ENCODE measurements around the gene TMEM214. TPM values are rescaled to one million over a fixed set of nuclear protein-coding genes. Genes with fewer than 3 reads are reported as not detected.
A peak's percentile ranks its signal among the peaks of the same experiment; 100 is the strongest.

TMEM214 gene
- 83.9 and 96.1 TPM in 2 replicates for total RNA-seq (ENCODE audit: low replicate concordance)
- long read RNA-seq, result 0 reads

DNA sequence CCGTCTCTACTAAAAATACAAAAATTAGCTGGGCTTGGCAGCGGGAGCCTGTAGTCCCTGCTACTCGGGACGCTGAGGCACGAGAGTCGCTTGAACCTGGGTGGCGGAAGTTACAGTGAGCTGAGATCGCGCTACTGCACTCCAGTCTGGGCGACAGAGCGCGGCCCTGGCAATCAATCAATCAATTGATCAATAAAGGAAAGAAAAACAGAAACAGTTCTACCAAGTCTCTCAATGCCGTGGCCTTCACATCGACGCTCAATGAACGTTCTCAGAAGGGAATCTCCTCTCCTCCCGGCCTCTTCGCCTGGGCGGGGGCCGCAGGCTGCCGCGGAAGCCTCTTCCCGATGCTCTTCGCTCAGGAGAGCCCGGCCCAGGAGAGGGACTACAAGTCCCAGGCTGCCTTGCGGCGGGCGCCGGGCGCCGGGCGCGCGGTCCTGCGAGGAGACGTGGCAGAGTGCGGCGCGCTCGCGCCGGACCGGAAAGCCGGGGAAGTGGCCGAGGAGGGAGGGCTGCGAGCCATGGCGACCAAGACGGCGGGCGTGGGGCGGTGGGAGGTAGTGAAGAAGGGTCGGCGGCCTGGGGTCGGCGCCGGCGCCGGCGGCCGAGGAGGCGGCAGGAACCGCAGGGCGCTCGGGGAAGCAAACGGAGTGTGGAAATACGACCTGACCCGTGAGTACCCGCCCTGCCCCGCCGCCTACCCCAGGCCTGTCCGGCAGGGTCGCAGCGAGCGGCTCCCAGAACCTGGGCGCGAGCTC is at the start of gene TMEM214:
TSS of gene TMEM214 (plus strand) at position 471 of the 758 bp plus-strand sequence. CDS start at position 522, 51 bp downstream.
- H3K27me3 Mint-ChIP-seq, result no peaks in the 10 kb centered on the region
- peak; percentile 53 for TF ChIP-seq CTCF (conservative IDR thresholded peaks at IDR 0.05)
- H3K9me3 Mint-ChIP-seq, result no peaks in the 10 kb centered on the region
- peak; percentile 91 for DNase-seq (ENCODE audit: extremely low spot score, unreplicated experiment)
- H3K4me3 Mint-ChIP-seq, result peak within 1 kb of the TSS; percentile 96
- peaks cover 23% of the 10 kb centered on the region for H3K4me1 Mint-ChIP-seq (ENCODE audit: unreplicated experiment)
- H3K36me3 Mint-ChIP-seq, result peaks cover 19% of the 10 kb centered on the region
- peak within 1 kb of the TSS; percentile 80 for H3K27ac Mint-ChIP-seq

DNA sequence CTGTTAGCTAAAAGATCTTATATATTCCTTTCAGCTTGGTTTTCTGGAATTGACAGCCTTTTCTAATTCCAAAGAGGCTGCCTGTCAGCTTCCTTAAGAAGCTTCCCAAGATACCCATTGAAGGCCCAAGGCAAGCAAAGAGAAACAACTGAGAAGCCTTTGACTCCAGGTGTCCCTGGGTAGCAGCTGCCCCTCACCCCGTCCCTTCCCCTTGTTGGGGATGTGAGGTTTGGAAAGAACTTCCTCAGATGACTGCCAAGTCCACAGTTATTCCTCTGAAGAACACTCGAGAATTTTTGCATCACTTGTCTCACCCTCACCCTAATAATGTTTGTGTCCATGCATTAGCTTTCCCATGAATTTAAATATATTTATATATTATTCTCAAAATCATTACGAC is 49.0 kb upstream of the TMEM214 start:
- no peak overlapping the region for H3K4me3 Mint-ChIP-seq
- no peaks in the 10 kb centered on the region for H3K27me3 Mint-ChIP-seq
- TF ChIP-seq CTCF (conservative IDR thresholded peaks at IDR 0.05), result no peak
- no peaks in the 10 kb centered on the region for H3K36me3 Mint-ChIP-seq
- DNase-seq (ENCODE audit: extremely low spot score, unreplicated experiment), result no peak
- no peaks in the 10 kb centered on the region for H3K9me3 Mint-ChIP-seq
- no peaks in the 10 kb centered on the region for H3K4me1 Mint-ChIP-seq (ENCODE audit: unreplicated experiment)
- no peak overlapping the region for H3K27ac Mint-ChIP-seq

GRCh38 chr2:26985807-26986206 is 47.0 kb upstream of the TMEM214 start:
- Mint-ChIP-seq H3K9me3 (no peaks in the 10 kb centered on the region), H3K36me3 (no peaks in the 10 kb centered on the region), H3K4me1 (ENCODE audit: unreplicated experiment) (no peaks in the 10 kb centered on the region), H3K27me3 (no peaks in the 10 kb centered on the region), H3K27ac (no peak overlapping the region), H3K4me3 (no peak overlapping the region)
- DNase-seq (ENCODE audit: extremely low spot score, unreplicated experiment), result no peak
- TF ChIP-seq CTCF (conservative IDR thresholded peaks at IDR 0.05), result no peak

- no peak for DNase-seq (ENCODE audit: extremely low spot score, unreplicated experiment)
- Mint-ChIP-seq H3K9me3 (no peaks in the 10 kb centered on the region), H3K27ac (no peak overlapping the region), H3K36me3 (no peaks in the 10 kb centered on the region), H3K27me3 (no peaks in the 10 kb centered on the region), H3K4me3 (no peak overlapping the region), H3K4me1 (ENCODE audit: unreplicated experiment) (no peaks in the 10 kb centered on the region)
- TF ChIP-seq CTCF (conservative IDR thresholded peaks at IDR 0.05), result no peak
Measured at GRCh38 chr2:26986576-26986975, 46.2 kb upstream of the TMEM214 start.

- no peak for TF ChIP-seq CTCF (conservative IDR thresholded peaks at IDR 0.05)
- Mint-ChIP-seq H3K27me3 (no peaks in the 10 kb centered on the region), H3K4me3 (no peak overlapping the region), H3K9me3 (no peaks in the 10 kb centered on the region), H3K4me1 (ENCODE audit: unreplicated experiment) (no peaks in the 10 kb centered on the region), H3K36me3 (no peaks in the 10 kb centered on the region), H3K27ac (no peak overlapping the region)
- DNase-seq (ENCODE audit: extremely low spot score, unreplicated experiment), result no peak
Measured at GRCh38 chr2:26988058-26988860, 44.5 kb upstream of the TMEM214 start.
